HCT116 (cell line): Measurements from ENCODE around the gene DEPDC5. TPM values are rescaled to one million over a fixed set of nuclear protein-coding genes. Genes with fewer than 3 reads are reported as not detected.

Source experiments
- ATAC-seq: fragments of 200-7000 bp; cut with Tn5 transposase; 2 replicates; pipeline ENCODE4 v1.9.1; 2020; ENCODE audit warnings: mild to moderate bottlenecking, moderate library complexity
- BruUV-seq: library from RNA; stranded (reverse); fragments of 400-500 nt; replicated peaks from 2 replicates; lab custom pipeline; 2021; lab: Mats Ljungman, UMichigan
- CTCF ChIA-PET: fragments of 300-600 bp; sonication (Branson Sonifier 250); formaldehyde crosslinking; loops from one replicate; lab custom pipeline; 2021; ENCODE audit warnings: antibody characterized with exemption; lab: Charles Lee
- POLR2A ChIA-PET: fragments of 300-600, 350-600 bp; sonication (Branson Sonifier 250); formaldehyde crosslinking; loops from one replicate; lab custom pipeline; 2021; ENCODE audit warnings: antibody characterized with exemption; lab: Charles Lee
- RAD21 ChIA-PET, 2 experiments: fragments of 300-600 bp; sonication (Branson Sonifier 250); formaldehyde crosslinking; loops; one replicate each; lab custom pipeline; 2023; ENCODE audit warnings: low total read pairs in 2 of 2; ENCODE audit not compliant: uncharacterized antibody in 2 of 2, unreplicated experiment in 2 of 2, low non-redundant PET in 1 of 2; lab: Charles Lee
- DNase-seq: peaks from one replicate; pipeline ENCODE4 v3.0.0-alpha.2; 2010; ENCODE audit warnings: low read depth, low spot score
- H2AFZ ChIP-seq: fragments of 200-600 bp; shearing (Covaris generic), sonication (generic); 2 replicates; pipeline ENCODE4 v1.6.1; 2017; ENCODE audit warnings: low read depth, mixed run types, mixed read lengths, antibody characterized with exemption, low read length; ENCODE audit not compliant: poor library complexity, severe bottlenecking
- H3K27ac ChIP-seq: 2 replicates; pipeline ENCODE4 v1.5.1; 2012; ENCODE audit warnings: low read depth, low read length
- H3K27me3 ChIP-seq: fragments of 200-600 bp; sonication (generic); 2 replicates; pipeline ENCODE4 v1.6.1; 2016; ENCODE audit warnings: mixed run types, low read length, mixed read lengths; ENCODE audit not compliant: insufficient read depth
- H3K36me3 ChIP-seq, 2 experiments: fragments of 200-500 bp in 1 of 2; fragments of 200-600 bp in 1 of 2; sonication (Bioruptor generic) in 1 of 2; sonication (generic) in 1 of 2; 2 replicates each; pipeline versions ENCODE4 v1.5.1 to v1.6.1; 2014 to 2016; ENCODE audit warnings: low read length in 2 of 2, inconsistent platforms in 1 of 2, mixed read lengths in 1 of 2, mixed run types in 1 of 2; ENCODE audit not compliant: insufficient read depth in 2 of 2, control insufficient read depth in 1 of 2
- H3K4me1 ChIP-seq, 2 experiments: fragments of 200-600 bp in 1 of 2; sonication (generic) in 1 of 2; 2 replicates each; pipeline versions ENCODE4 v1.5.1 to v1.6.1; 2012 to 2017; ENCODE audit warnings: low read length in 2 of 2, inconsistent platforms in 1 of 2, mild to moderate bottlenecking in 1 of 2, mixed read lengths in 1 of 2, mixed run types in 1 of 2, moderate library complexity in 1 of 2; ENCODE audit not compliant: insufficient read depth in 2 of 2, control insufficient read depth in 1 of 2
- H3K4me2 ChIP-seq: fragments of 200-600 bp; sonication (generic); 2 replicates; pipeline ENCODE4 v1.6.1; 2017; ENCODE audit warnings: mixed run types, low read length, mixed read lengths
- H3K4me3 ChIP-seq, 2 experiments: fragments of 200-600 bp in 1 of 2; sonication (generic) in 1 of 2; replicated peaks in 1 of 2; 2 replicates each; pipeline ENCODE4 v1.5.1; 2011 to 2016; ENCODE audit warnings: low read length in 2 of 2, control low read depth in 1 of 2, low read depth in 1 of 2, mild to moderate bottlenecking in 1 of 2, mixed read lengths in 1 of 2, mixed run types in 1 of 2
- H3K79me2 ChIP-seq: fragments of 200-600 bp; sonication (generic); 2 replicates; pipeline ENCODE4 v1.6.1; 2017; ENCODE audit warnings: mild to moderate bottlenecking, mixed run types, low read length, moderate library complexity, mixed read lengths; ENCODE audit not compliant: insufficient read depth
- H3K9ac ChIP-seq: fragments of 200-600 bp; sonication (generic); 2 replicates; pipeline ENCODE4 v1.6.1; 2016; ENCODE audit warnings: low read length, mixed read lengths
- H3K9me2 ChIP-seq: fragments of 200-600 bp; sonication (generic), shearing (Covaris generic); 2 replicates; pipeline ENCODE4 v1.6.1; 2017; ENCODE audit warnings: mixed run types, mild to moderate bottlenecking, moderate library complexity; ENCODE audit not compliant: insufficient read depth
- H3K9me3 ChIP-seq, 2 experiments: fragments of 200-500 bp in 1 of 2; fragments of 200-600 bp in 1 of 2; sonication (Bioruptor generic) in 1 of 2; sonication (generic) in 1 of 2; 2 replicates each; pipeline ENCODE4 v1.6.1; 2014 to 2017; ENCODE audit warnings: low read length in 2 of 2, mixed read lengths in 2 of 2, inconsistent platforms in 1 of 2, low read depth in 1 of 2, mild to moderate bottlenecking in 1 of 2, mixed run types in 1 of 2, moderate library complexity in 1 of 2; ENCODE audit not compliant: control insufficient read depth in 1 of 2, insufficient read depth in 1 of 2
- H4K20me1 ChIP-seq: fragments of 200-600 bp; sonication (generic), shearing (Covaris generic); 2 replicates; pipeline ENCODE4 v1.6.1; 2017; ENCODE audit warnings: mixed run types, mild to moderate bottlenecking, moderate library complexity; ENCODE audit not compliant: insufficient read depth
- ATF3 ChIP-seq: IDR thresholded peaks from 2 replicates; pipeline ENCODE4 v1.6.1; 2012
- CEBPB ChIP-seq: IDR thresholded peaks from 2 replicates; pipeline ENCODE4 v1.6.1; 2012; ENCODE audit warnings: low read depth
- CTCF ChIP-seq, 3 experiments: fragments of 200-600 bp in 1 of 3; sonication (generic) in 1 of 3; IDR thresholded peaks in 2 of 3; conservative IDR thresholded peaks in 1 of 3; 2 replicates each; pipeline ENCODE4 v1.5.1; 2012 to 2017; ENCODE audit warnings: low read depth in 2 of 3, low read length in 2 of 3, antibody characterized with exemption in 1 of 3, borderline replicate concordance in 1 of 3, control low read depth in 1 of 3, mild to moderate bottlenecking in 1 of 3, mixed read lengths in 1 of 3, mixed run types in 1 of 3, moderate library complexity in 1 of 3; ENCODE audit not compliant: insufficient read depth in 1 of 3
- ELF1 ChIP-seq: IDR thresholded peaks from 2 replicates; pipeline ENCODE4 v1.6.1; 2012; ENCODE audit warnings: low read depth, borderline replicate concordance
- EZH2 ChIP-seq: fragments of 200-600 bp; sonication (generic); IDR thresholded peaks from 2 replicates; pipeline ENCODE4 v1.6.1; 2017; ENCODE audit warnings: antibody characterized with exemption, mixed run types
- EZH2phosphoT487 ChIP-seq: fragments of 200-600 bp; IDR thresholded peaks from 2 replicates; pipeline ENCODE4 v1.6.1; 2018; ENCODE audit warnings: antibody characterized with exemption, borderline replicate concordance
- FOSL1 ChIP-seq: IDR thresholded peaks from 2 replicates; pipeline ENCODE4 v1.6.1; 2012; ENCODE audit warnings: low read depth
- POLR2A ChIP-seq: IDR thresholded peaks from 2 replicates; pipeline ENCODE4 v1.7.0; 2011; ENCODE audit warnings: borderline replicate concordance; ENCODE audit not compliant: insufficient read depth, insufficient read length; ENCODE audit errors: extremely low read depth
- POLR2AphosphoS5 ChIP-seq: IDR thresholded peaks from 2 replicates; pipeline ENCODE4 v1.6.1; 2011; ENCODE audit warnings: mild to moderate bottlenecking, low read depth, low read length, moderate library complexity
- SIN3A ChIP-seq: IDR thresholded peaks from 2 replicates; pipeline ENCODE4 v1.6.1; 2012; ENCODE audit warnings: low read depth
- SP1 ChIP-seq: IDR thresholded peaks from 2 replicates; pipeline ENCODE4 v1.6.1; 2012; ENCODE audit warnings: low read depth
- TCF7L2 ChIP-seq: IDR thresholded peaks from 2 replicates; pipeline ENCODE4 v1.7.0; 2011; ENCODE audit warnings: borderline replicate concordance, inconsistent platforms; ENCODE audit not compliant: insufficient read depth, insufficient read length; ENCODE audit errors: extremely low read depth
- ZBTB33 ChIP-seq: IDR thresholded peaks from 2 replicates; pipeline ENCODE4 v1.6.1; 2011; ENCODE audit warnings: mild to moderate bottlenecking, low read length, moderate library complexity; ENCODE audit not compliant: insufficient replicate concordance; ENCODE audit errors: extremely low read depth
- ZFX ChIP-seq: fragments of 450-650 bp; IDR thresholded peaks from 2 replicates; pipeline ENCODE4 v1.6.1; 2017
- intact Hi-C: fragments of 100-400 bp; cut with micrococcal nuclease; formaldehyde crosslinking; loops from 2 replicates; pipeline ENCODE4 v1.10.0; 2022
- total RNA-seq: library from RNA; stranded (reverse); gene quantifications from one replicate; pipeline ENCODE4 v1.2.1, GENCODE V29; 2021; ENCODE audit not compliant: unreplicated experiment

Gene DEPDC5
- total RNA-seq, 1 experiment from 2014 or later, result 35.0 TPM

- intact Hi-C loops, result no loop called here
- H3K4me1 ChIP-seq, result peaks cover 3% of the 10 kb centered on the region in 2 experiments; a peak in 3 of 4 replicates
- no peaks in the 10 kb centered on the region for H3K27me3 ChIP-seq
- ATAC-seq, result no peak
- no peaks in the 10 kb centered on the region for H3K9me2 ChIP-seq
- ChIA-PET RAD21 (no interaction called here), CTCF (no interaction called here), POLR2A (no interaction called here)
- no peaks in the 10 kb centered on the region for H4K20me1 ChIP-seq
- no peaks in the 10 kb centered on the region for H3K9me3 ChIP-seq
- no TSS peak for BruUV-seq
- H3K9ac ChIP-seq, result no peak overlapping the region
- H3K4me2 ChIP-seq, result no peak overlapping the region
- no peak overlapping the region for H3K27ac ChIP-seq
- DNase-seq, result no peak
- H3K36me3 ChIP-seq, result no peaks in the 10 kb centered on the region
- no peak overlapping the region for H2AFZ ChIP-seq
- no peak for TF ChIP-seq TCF7L2
- no peaks in the 10 kb centered on the region for H3K79me2 ChIP-seq
- H3K4me3 ChIP-seq, result no peak overlapping the region
Observed at GRCh38 chr22:31938296-31938695, 184.5 kb downstream of the DEPDC5 start.

DNA sequence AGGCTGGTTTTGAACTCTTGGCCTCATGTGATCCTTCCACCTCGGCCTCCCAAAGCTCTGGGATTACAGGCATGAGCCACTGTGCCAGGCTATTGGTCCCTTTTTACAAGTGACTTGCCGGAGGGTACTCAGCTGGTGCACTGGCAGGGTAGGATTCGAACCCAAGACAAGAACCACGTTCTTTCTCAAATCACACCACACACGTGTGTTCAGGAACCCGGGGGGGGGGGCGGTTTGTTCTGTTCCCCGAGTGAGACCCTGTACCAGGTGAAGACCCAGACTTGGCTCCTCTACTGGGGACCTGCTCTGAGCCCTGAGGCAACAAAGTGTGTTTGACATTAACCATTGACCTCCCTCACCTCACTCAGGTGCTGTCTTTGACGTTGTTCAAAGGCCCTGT lies 186.7 kb downstream of the DEPDC5 start:
- POLR2A ChIA-PET, result interaction anchor here (0.9 kb wide), 1 partner anchor 11 kb away, joined by 3 read pairs; no protein-coding TSS in a partner anchor
- Histone ChIP-seq H4K20me1 (no peaks in the 10 kb centered on the region), H3K9me3 (no peaks in the 10 kb centered on the region), H3K9me2 (no peaks in the 10 kb centered on the region), H3K36me3 (0 out of 4 replicates have a peak, but pooled peaks cover 0 to 1% of the 10 kb centered on the region in 2 experiments), H3K4me1 (peaks cover 8 to 13% of the 10 kb centered on the region in 2 experiments), H3K27ac (no peak overlapping the region), H3K9ac (no peak overlapping the region), H3K79me2 (peaks cover 11% of the 10 kb centered on the region), H2AFZ (no peak overlapping the region), H3K27me3 (no peaks in the 10 kb centered on the region)
- no peak for ATAC-seq
- RAD21 ChIA-PET, result no interaction called here
- intact Hi-C loops, result loop anchor here (10.0 kb wide), 1 partner anchor 116 kb away; no protein-coding TSS in a partner anchor
- no TSS peak for BruUV-seq
- no peak for TF ChIP-seq ZFX
- TF ChIP-seq ELF1, result no peak
- TF ChIP-seq ATF3, result no peak
- TF ChIP-seq CTCF (IDR thresholded peaks at IDR 0.05 in 2 of 3, conservative IDR thresholded peaks at IDR 0.05 in 1 of 3; ENCODE audit: borderline replicate concordance in 1 of 3, insufficient read depth in 1 of 3, low read depth in 2 of 3, low read length in 2 of 3), result no peak
- no peak for TF ChIP-seq POLR2AphosphoS5
- TF ChIP-seq EZH2phosphoT487, result no peak
- no peak for TF ChIP-seq SIN3A
- TF ChIP-seq EZH2, result no peak
- TF ChIP-seq ZBTB33, result no peak
- TF ChIP-seq SP1, result no peak
- no peak for TF ChIP-seq POLR2A
- TF ChIP-seq FOSL1, result no peak
- no peak for TF ChIP-seq CEBPB
- TF ChIP-seq, all 23 proteins: peak for 0
- DNase-seq, result no peak
- Histone ChIP-seq H3K4me3 (no peak overlapping the region), H3K4me2 (no peak overlapping the region)
- CTCF ChIA-PET, result no interaction called here
